Heart left ventricle (tissue), 13 donors: ENCODE measurements around the gene SRSF6.

Source experiments
- CTCF ChIP-seq, 12 donors: fragments of 200-600 bp; sonication (generic) in 4 of 12; IDR thresholded peaks; one replicate each; pipeline versions ENCODE4 v1.5.0 to v1.8.0; 2018 to 2022; ENCODE audit warnings: antibody characterized with exemption in 12 of 12, mild to moderate bottlenecking in 5 of 12
- POLR2A ChIP-seq, 2 donors: fragments of 450-650 bp; IDR thresholded peaks; one replicate each; pipeline ENCODE4 v1.6.1; 2017; ENCODE audit warnings: antibody characterized with exemption in 2 of 2, mild to moderate bottlenecking in 2 of 2, moderate library complexity in 2 of 2
- donor health status: ischemic (EF 13 %, LVEDD 7.1; RV severe dilation, severe dysfunction).
- donor health status: DM: no; HTN: yes; CAD: no.
- donor health status: DM: no; HTN: no; CAD: no.
- donor health status: ischemic (EF 25% LVEDD 6.9; RV normal size, moderate dysfunction).
- donor health status: ischemic (EF 25% LVEDD 5.7; RV mildly dilated, moderate dysfunction).
- donor health status: ischemic (EF 35%, LVEDD 5.7; RV mildly dilated, moderate dysfunction).
- donor health status: nonischemic (EF 11% LVEDD 7.7; RV severe dilation, severe dysfunction).
- donor health status: DM: yes; HTN: yes; CAD: no.
- donor health status: PGD.
- donor health status: ischemic (EF 29% LVEDD 5.4; RV normal size, mild dysfunction).
- donor health status: nonischemic (EF 23%, LVEDD 6.1; RV moderate dilation, normal function).

- TF ChIP-seq POLR2A (IDR thresholded peaks at IDR 0.05) = no peak
- TF ChIP-seq CTCF (IDR thresholded peaks at IDR 0.05) = no peak
Measured at GRCh38 chr20:43446361-43446879, 11.3 kb upstream of the SRSF6 start.
